Ovary (tissue), 3 donors: ENCODE results near the gene PROSER1.

Experiments
- CTCF ChIP-seq, 3 donors: fragments of 450-650 bp in 2 of 3; fragments of 200-600 bp in 1 of 3; IDR thresholded peaks; one replicate each; pipeline versions ENCODE4 v1.5.1 to v1.8.0; 2016 to 2022; ENCODE audit warnings: antibody characterized with exemption in 3 of 3, mild to moderate bottlenecking in 1 of 3
- EP300 ChIP-seq: sonication (generic); formaldehyde crosslinking; IDR thresholded peaks from one replicate; pipeline ENCODE4 v1.6.1; 2017; ENCODE audit warnings: antibody characterized with exemption
- POLR2A ChIP-seq: fragments of 450-650 bp; IDR thresholded peaks from one replicate; pipeline ENCODE4 v1.6.1; 2017; ENCODE audit warnings: antibody characterized with exemption, mild to moderate bottlenecking, moderate library complexity
- donor health status: DM: no; HTN: no; CAD: no.

GRCh38 chr13:39058040-39058439, 20.2 kb upstream of the PROSER1 start:
- no peak for TF ChIP-seq CTCF (IDR thresholded peaks at IDR 0.05)
- no peak for TF ChIP-seq POLR2A
- no peak for TF ChIP-seq EP300
